ENCODE data around the gene SMG9.
"Not testable (repeated sequence)": the region's sequence is repeated elsewhere in the genome, so short reads cannot be mapped to it uniquely, and the experiment has no call there.

Gene SMG9

DNA sequence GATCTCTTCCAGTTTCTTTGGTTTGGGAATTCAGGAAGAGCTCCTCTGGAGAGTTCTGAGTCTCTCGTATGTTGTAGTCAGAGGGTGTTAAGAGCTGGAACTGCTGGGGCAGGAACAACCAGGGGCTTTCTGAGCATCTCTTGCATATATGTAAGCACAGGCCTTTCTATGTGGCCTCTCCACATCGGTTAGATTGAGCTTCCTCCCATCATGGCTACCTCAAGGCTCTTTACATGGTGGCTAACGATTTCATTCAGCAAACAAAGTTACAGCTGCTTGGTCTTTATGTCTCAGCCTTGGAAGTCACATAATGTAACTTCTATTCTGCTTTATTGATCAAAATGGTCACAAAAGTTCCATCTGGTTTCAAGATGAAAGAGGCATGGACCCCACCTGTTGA is 64.3 kb downstream of the SMG9 start:
- no peak for DNase-seq

DNA sequence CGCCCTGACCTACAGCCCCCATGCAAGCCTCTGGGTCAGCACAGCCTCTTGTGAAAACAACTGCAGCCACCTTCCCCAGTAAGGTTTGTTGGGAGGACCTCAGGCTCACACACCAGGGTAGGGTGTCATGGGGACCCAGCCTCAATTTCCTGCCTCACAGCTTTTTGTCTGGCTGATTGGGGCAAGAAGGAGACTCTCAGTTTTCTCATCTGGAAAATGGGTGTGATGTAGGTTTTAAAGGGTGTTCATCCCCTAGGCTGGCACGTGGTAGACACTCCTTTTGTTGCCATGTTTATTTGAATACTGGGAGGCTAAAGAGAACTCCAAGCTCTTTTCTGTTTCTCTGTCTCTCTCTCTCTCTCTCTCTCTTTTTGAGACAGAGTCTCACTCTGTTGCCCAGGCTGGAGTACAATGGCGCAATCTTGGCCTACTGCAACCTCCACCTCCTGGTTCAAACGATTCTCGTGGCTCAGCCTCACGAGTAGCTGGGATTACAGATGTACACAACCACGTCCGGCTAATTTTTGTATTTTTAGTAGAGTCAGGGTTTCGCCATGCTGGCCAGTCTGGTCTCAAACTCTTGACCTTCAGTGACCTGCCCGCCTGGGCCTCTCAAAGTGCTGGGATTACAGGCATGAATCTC is 66.6 kb downstream of the SMG9 start:
- DNase-seq = no peak

GRCh38 chr19:43687660-43687997 is 67.1 kb downstream of the SMG9 start:
- DNase-seq = no peak

DNA sequence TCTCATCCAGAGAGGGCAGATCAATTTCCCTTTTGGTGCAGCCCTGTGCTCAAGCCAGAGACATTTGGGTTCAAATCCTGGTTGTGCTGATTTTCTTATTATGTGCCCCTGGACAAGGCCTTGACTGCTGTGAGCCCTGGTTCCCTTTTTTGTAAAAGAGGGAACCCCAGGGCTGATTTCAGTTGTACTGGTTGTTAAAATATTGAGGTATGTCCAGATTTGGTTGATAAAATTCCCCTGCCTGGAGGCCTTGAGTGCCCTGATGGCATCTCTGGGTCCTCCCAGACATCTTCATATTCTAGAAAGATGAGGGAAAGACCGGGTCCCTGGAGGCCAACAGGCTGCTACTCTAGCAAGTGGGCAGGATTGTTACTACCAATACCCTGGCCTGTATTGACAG is 70.4 kb downstream of the SMG9 start:
- DNase-seq = no peak

GRCh38 chr19:43683905-43684304 is 70.9 kb downstream of the SMG9 start:
- DNase-seq = no peak

GRCh38 chr19:43682824-43683661 is 71.7 kb downstream of the SMG9 start:
- no peak for DNase-seq

DNA sequence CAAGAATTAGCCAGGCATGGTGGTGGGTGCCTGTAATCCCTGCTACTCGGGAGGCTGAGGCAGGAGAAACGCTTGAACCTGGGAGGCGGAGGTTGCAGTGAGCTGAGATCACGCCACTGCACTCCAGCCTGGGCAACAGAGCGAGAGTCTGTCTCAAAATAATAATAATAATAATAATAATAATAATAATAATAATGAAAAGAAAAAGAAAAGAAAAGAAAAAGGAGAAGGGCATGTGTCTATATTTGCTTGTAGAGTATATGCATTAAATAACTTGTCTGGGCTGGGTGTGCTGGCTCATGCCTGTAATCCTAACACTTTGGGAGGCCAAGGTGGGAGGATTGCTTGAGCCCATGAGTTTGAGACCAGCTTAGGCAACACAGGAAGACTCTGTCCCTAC is 72.5 kb downstream of the SMG9 start:
- not testable (repeated sequence) for DNase-seq

- no peak for DNase-seq
Observed at GRCh38 chr19:43681821-43682220, 72.9 kb downstream of the SMG9 start.

GRCh38 chr19:43678512-43679261 is 76.1 kb downstream of the SMG9 start:
- no peak for DNase-seq

Measured in midbrain (tissue), 1 donor.